NCI-H526 treated with DMSO at 0.1 percent for 48 hours (cell line): ENCODE results near the gene CSF2RB.

ENCODE experiments used
- DNase-seq: peaks from one replicate; lab custom pipeline; 2025; lab: John Stamatoyannopoulos, UW

CSF2RB gene

GRCh38 chr22:36913427-36914389, at the start of gene CSF2RB:
Gene CSF2RB (plus strand): TSS chr22:36913628. CDS start chr22:36922208, 8,580 bp downstream.
- DNase-seq: no peak

- no peak for DNase-seq
Observed at GRCh38 chr22:36863979-36864378, 49.4 kb upstream of the CSF2RB start.

- DNase-seq: no peak
Observed at GRCh38 chr22:36864454-36865215, 48.8 kb upstream of the CSF2RB start.

- DNase-seq: no peak
Observed at GRCh38 chr22:36865346-36865745, 48.1 kb upstream of the CSF2RB start.

- DNase-seq: no peak
Observed at GRCh38 chr22:36867695-36868094, 45.7 kb upstream of the CSF2RB start.

- no peak for DNase-seq
Observed at GRCh38 chr22:36868546-36869181, 44.8 kb upstream of the CSF2RB start.

- no peak for DNase-seq
Observed at GRCh38 chr22:36870250-36870649, 43.2 kb upstream of the CSF2RB start.

- no peak for DNase-seq
Observed at GRCh38 chr22:36871669-36872081, 41.8 kb upstream of the CSF2RB start.

GRCh38 chr22:36872084-36872483, 41.3 kb upstream of the CSF2RB start:
- no peak for DNase-seq

GRCh38 chr22:36872866-36873498, 40.4 kb upstream of the CSF2RB start:
- DNase-seq: no peak

GRCh38 chr22:36873614-36874308, 39.7 kb upstream of the CSF2RB start:
- DNase-seq: peak; percentile 1

GRCh38 chr22:36874309-36874696, 39.1 kb upstream of the CSF2RB start:
- no peak for DNase-seq

GRCh38 chr22:36874736-36875135, 38.7 kb upstream of the CSF2RB start:
- no peak for DNase-seq

- DNase-seq: no peak
Observed at GRCh38 chr22:36875741-36876140, 37.7 kb upstream of the CSF2RB start.

- DNase-seq: no peak
Observed at GRCh38 chr22:36879775-36880174, 33.7 kb upstream of the CSF2RB start.

- DNase-seq: no peak
Observed at GRCh38 chr22:36881504-36882245, 31.8 kb upstream of the CSF2RB start.

- no peak for DNase-seq
Observed at GRCh38 chr22:36884349-36885158, 28.9 kb upstream of the CSF2RB start.

- DNase-seq: no peak
Observed at GRCh38 chr22:36885474-36885873, 28.0 kb upstream of the CSF2RB start.

- no peak for DNase-seq
Observed at GRCh38 chr22:36886016-36886415, 27.4 kb upstream of the CSF2RB start.

GRCh38 chr22:36887162-36887561, 26.3 kb upstream of the CSF2RB start:
- no peak for DNase-seq
